Esophagus muscularis mucosa (tissue), 4 donors: ENCODE data around the gene FSD2. TPM values are rescaled to one million over a fixed set of nuclear protein-coding genes. Genes with fewer than 3 reads are reported as not detected.
"Not testable (repeated sequence)": the region's sequence is repeated elsewhere in the genome, so short reads cannot be mapped to it uniquely, and the experiment has no call there.

Source experiments
- DNase-seq: peaks from one replicate; pipeline ENCODE4 v3.0.0-alpha.2; 2017; ENCODE audit errors: extremely low spot score
- H3K27ac ChIP-seq, 4 donors: fragments of 200-600 bp; sonication (generic); replicated peaks in 1 of 4; 1 replicate in 3 of 4; 2 replicates in 1 of 4; pipeline ENCODE4 v1.5.1; 2016 to 2019; ENCODE audit warnings: mild to moderate bottlenecking in 1 of 4
- H3K27me3 ChIP-seq, 4 donors: fragments of 200-600 bp; sonication (generic); one replicate each; pipeline versions ENCODE4 v1.5.1 to v1.6.0; 2016 to 2019
- H3K36me3 ChIP-seq, 4 donors: fragments of 200-600 bp; sonication (generic); one replicate each; pipeline ENCODE4 v1.5.1; 2016 to 2019
- H3K4me1 ChIP-seq, 4 donors: fragments of 200-600 bp; sonication (generic); one replicate each; pipeline ENCODE4 v1.5.1; 2016 to 2019
- H3K4me3 ChIP-seq, 4 donors: fragments of 200-600 bp; sonication (generic); 1 replicate in 2 of 4; 2 replicates in 2 of 4; pipeline ENCODE4 v1.5.1; 2016 to 2019; ENCODE audit warnings: mild to moderate bottlenecking in 4 of 4, moderate library complexity in 1 of 4
- H3K9me3 ChIP-seq, 4 donors: fragments of 200-600 bp; sonication (generic); 1 replicate in 3 of 4; 2 replicates in 1 of 4; pipeline ENCODE4 v1.5.1; 2016 to 2019
- CTCF ChIP-seq, 3 experiments: fragments of 200-600 bp in 2 of 3; fragments of 450-650 bp in 1 of 3; sonication (generic) in 2 of 3; IDR thresholded peaks; one replicate each; pipeline ENCODE4 v1.5.1; 2017 to 2019; ENCODE audit warnings: antibody characterized with exemption in 3 of 3, mild to moderate bottlenecking in 2 of 3, moderate library complexity in 1 of 3
- EP300 ChIP-seq: sonication (generic); formaldehyde crosslinking; IDR thresholded peaks from one replicate; pipeline ENCODE4 v1.6.1; 2017; ENCODE audit warnings: antibody characterized with exemption
- POLR2A ChIP-seq: fragments of 450-650 bp; IDR thresholded peaks from one replicate; pipeline ENCODE4 v1.6.1; 2017; ENCODE audit warnings: antibody characterized with exemption, moderate library complexity, mild to moderate bottlenecking, low read depth
- POLR2AphosphoS5 ChIP-seq, 2 donors: sonication (generic); formaldehyde crosslinking; IDR thresholded peaks; one replicate each; pipeline ENCODE4 v1.6.1; 2017; ENCODE audit warnings: antibody characterized with exemption in 2 of 2
- WGBS: methylation state at CpG from one replicate; pipeline ENCODE4 v1.1.5; 2018; 5-methylcytosine and 5-hydroxymethylcytosine counted together
- intact Hi-C: fragments of 100-400 bp; cut with DNase I; formaldehyde crosslinking; loops from one replicate; pipeline ENCODE4 v1.15.1; 2023
- total RNA-seq, 4 donors: library from RNA; depleted of rRNA; stranded (reverse); fragments of >200 nt; gene quantifications; one replicate each; pipeline versions ENCODE4 v1.1.0 to v1.2.1, GENCODE V29; 2016

Gene FSD2
- total RNA-seq, 4 donors from 2014 or later = not detected

GRCh38 chr15:82767163-82767829 is 38.6 kb downstream of the FSD2 start:
- Histone ChIP-seq H3K27me3 (no peaks in the 10 kb centered on the region), H3K27ac (no peak overlapping the region), H3K9me3 (no peaks in the 10 kb centered on the region), H3K4me3 (no peak overlapping the region), H3K4me1 (peaks cover 0 to 4% (median 0%) of the 10 kb centered on the region in 4 donors), H3K36me3 (peaks cover 0 to 41% (median 28%) of the 10 kb centered on the region in 4 donors)
- DNase-seq = no peak
- WGBS = 87% methylated on average over 2 of the region's 2 CpGs
- TF ChIP-seq POLR2A (no peak), EP300 (no peak), CTCF (IDR thresholded peaks at IDR 0.05) (no peak), POLR2AphosphoS5 (IDR thresholded peaks at IDR 0.05) (no peak)
- intact Hi-C loops = no loop called here

GRCh38 chr15:82766201-82766600 is 39.7 kb downstream of the FSD2 start:
- H3K27ac ChIP-seq, H3K27me3 ChIP-seq, DNase-seq, H3K4me3 ChIP-seq, H3K4me1 ChIP-seq, H3K9me3 ChIP-seq, intact Hi-C loops: not testable (repeated sequence)
- peaks cover 0 to 41% (median 30%) of the 10 kb centered on the region in 4 donors for H3K36me3 ChIP-seq
- WGBS = 79% methylated on average over 7 of the region's 7 CpGs

GRCh38 chr15:82764740-82765139 is 41.1 kb downstream of the FSD2 start:
- peaks cover 0 to 4% (median 0%) of the 10 kb centered on the region in 4 donors for H3K4me1 ChIP-seq
- H3K27me3 ChIP-seq = no peaks in the 10 kb centered on the region
- intact Hi-C loops = no loop called here
- TF ChIP-seq CTCF (IDR thresholded peaks at IDR 0.05) (no peak), POLR2AphosphoS5 (IDR thresholded peaks at IDR 0.05) (no peak), POLR2A (no peak), EP300 (no peak)
- H3K4me3 ChIP-seq = no peak overlapping the region
- no peaks in the 10 kb centered on the region for H3K9me3 ChIP-seq
- H3K27ac ChIP-seq = no peak overlapping the region
- DNase-seq = no peak
- peaks cover 0 to 54% (median 34%) of the 10 kb centered on the region in 4 donors for H3K36me3 ChIP-seq
- WGBS = 85% methylated on average over 9 of the region's 9 CpGs

- H3K36me3 ChIP-seq = peaks cover 0 to 59% (median 36%) of the 10 kb centered on the region in 4 donors
Measured at GRCh38 chr15:82764117-82764490, 41.8 kb downstream of the FSD2 start.

More at GRCh38 chr15:82764117-82764490, 41.8 kb downstream of the FSD2 start:
- H3K27ac ChIP-seq = no peak overlapping the region
- 96% methylated on average over 4 of the region's 4 CpGs for WGBS
- no peak overlapping the region for H3K4me3 ChIP-seq
- intact Hi-C loops = no loop called here
- no peak for DNase-seq
- no peaks in the 10 kb centered on the region for H3K27me3 ChIP-seq
- peaks cover 0 to 4% (median 0%) of the 10 kb centered on the region in 4 donors for H3K4me1 ChIP-seq
- H3K9me3 ChIP-seq = no peaks in the 10 kb centered on the region
- no peak for TF ChIP-seq POLR2AphosphoS5 (IDR thresholded peaks at IDR 0.05)
- TF ChIP-seq EP300 = no peak
- TF ChIP-seq CTCF (IDR thresholded peaks at IDR 0.05) = no peak
- TF ChIP-seq POLR2A = no peak
